ENCODE measurements around the gene EI24. TPM values are rescaled to one million over a fixed set of nuclear protein-coding genes. Genes with fewer than 3 reads are reported as not detected.

EI24 gene
- total RNA-seq, result 100 to 1,000 TPM in 1 of 3 donors, 10 to 100 TPM in 2; 88.5 to 111 (median 94.1) TPM

GRCh38 chr11:125568970-125569914 is at the start of gene EI24:
EI24 (plus strand) TSS chr11:125569477; CDS start chr11:125572528, 3,051 bp downstream.
- no peaks in the 10 kb centered on the region for H3K36me3 ChIP-seq
- no peaks in the 10 kb centered on the region for H3K27me3 ChIP-seq
- no peak for TF ChIP-seq POLR2AphosphoS5 (IDR thresholded peaks at IDR 0.05)
- TF ChIP-seq CTCF (IDR thresholded peaks at IDR 0.05), result peak; percentile 58 to 65 (median 60)
- no peak for TF ChIP-seq POLR2A (IDR thresholded peaks at IDR 0.05)
- H3K4me1 ChIP-seq, result peaks cover 0 to 3% of the 10 kb centered on the region in 2 donors
- H3K27ac ChIP-seq, result peak within 1 kb of the TSS; percentile 88 to 96
- peak; percentile 79 to 85 for DNase-seq (ENCODE audit: low spot score in 2 of 2)
- no peaks in the 10 kb centered on the region for H3K9me3 ChIP-seq
- intact Hi-C loops (cut with DNase I; ENCODE audit: low total_unique reads), result no loop called here
- H3K4me3 ChIP-seq, result peak within 1 kb of the TSS; percentile 88 to 99 (median 97)

DNA sequence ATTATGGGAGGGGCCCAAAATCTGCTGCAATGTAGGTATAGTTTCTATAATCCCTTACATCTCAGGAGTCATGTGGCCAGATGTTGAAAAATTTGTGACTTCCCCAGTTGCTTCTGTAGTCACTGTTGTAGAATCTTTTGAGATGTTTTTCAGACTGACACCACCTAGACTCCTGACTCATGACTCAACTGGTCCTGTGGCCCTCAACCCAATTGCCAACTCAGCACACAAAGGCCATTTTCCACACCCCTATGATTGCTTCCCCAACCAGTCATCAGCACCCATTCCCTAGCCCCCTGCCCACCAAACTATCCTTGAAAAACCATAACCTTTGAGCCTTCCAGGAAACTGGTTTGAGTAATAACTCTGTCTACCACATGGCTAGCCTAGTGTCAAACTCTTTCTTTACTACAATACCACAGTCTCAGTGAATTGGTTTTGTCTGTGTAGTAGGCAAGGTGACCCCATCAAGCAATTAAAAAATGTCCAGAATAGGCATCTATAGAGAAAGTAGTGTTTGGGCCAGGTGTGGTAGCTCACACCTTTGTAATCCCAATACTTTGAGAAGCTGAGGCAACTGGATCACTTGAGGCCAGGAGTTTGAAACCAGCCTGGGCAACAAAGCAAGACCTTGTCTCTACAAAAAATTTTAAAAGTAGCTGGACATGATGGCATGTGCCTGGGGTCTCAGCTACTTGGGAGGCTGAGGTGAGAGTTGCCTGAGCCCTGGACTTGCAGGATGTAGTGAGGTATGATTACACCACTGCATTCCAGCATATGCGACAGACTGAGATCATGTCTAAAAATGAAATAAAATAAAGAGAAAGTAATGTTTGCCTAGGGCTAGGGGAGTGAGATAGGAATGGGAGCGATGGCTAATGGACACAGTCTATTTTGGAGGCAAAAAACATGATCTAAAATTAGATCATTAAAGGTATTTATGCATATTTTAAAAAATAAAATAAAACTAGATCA is 49.1 kb upstream of the EI24 start:
- intact Hi-C loops (cut with DNase I; ENCODE audit: low total_unique reads), result no loop called here
- no peaks in the 10 kb centered on the region for H3K9me3 ChIP-seq
- H3K4me3 ChIP-seq, result no peak overlapping the region
- TF ChIP-seq POLR2A (IDR thresholded peaks at IDR 0.05), result no peak
- no peak for TF ChIP-seq POLR2AphosphoS5 (IDR thresholded peaks at IDR 0.05)
- TF ChIP-seq CTCF (IDR thresholded peaks at IDR 0.05), result no peak
- no peaks in the 10 kb centered on the region for H3K36me3 ChIP-seq
- no peak for DNase-seq (ENCODE audit: low spot score in 2 of 2)
- no peaks in the 10 kb centered on the region for H3K4me1 ChIP-seq
- no peak overlapping the region for H3K27ac ChIP-seq
- H3K27me3 ChIP-seq, result no peaks in the 10 kb centered on the region

GRCh38 chr11:125525303-125525702 is 44.0 kb upstream of the EI24 start:
- DNase-seq (ENCODE audit: low spot score in 2 of 2), result no peak
- H3K9me3 ChIP-seq, result no peaks in the 10 kb centered on the region
- H3K36me3 ChIP-seq, result no peaks in the 10 kb centered on the region
- TF ChIP-seq CTCF (IDR thresholded peaks at IDR 0.05) (no peak), POLR2AphosphoS5 (IDR thresholded peaks at IDR 0.05) (no peak), POLR2A (IDR thresholded peaks at IDR 0.05) (no peak)
- H3K4me1 ChIP-seq, result no peaks in the 10 kb centered on the region
- no peak overlapping the region for H3K27ac ChIP-seq
- intact Hi-C loops (cut with DNase I; ENCODE audit: low total_unique reads), result no loop called here
- H3K4me3 ChIP-seq, result no peak overlapping the region
- H3K27me3 ChIP-seq, result no peaks in the 10 kb centered on the region

GRCh38 chr11:125532668-125533067 is 36.6 kb upstream of the EI24 start:
- Histone ChIP-seq H3K36me3 (no peaks in the 10 kb centered on the region), H3K27ac (no peak overlapping the region), H3K27me3 (no peaks in the 10 kb centered on the region), H3K4me3 (no peak overlapping the region), H3K9me3 (no peaks in the 10 kb centered on the region), H3K4me1 (no peaks in the 10 kb centered on the region)
- intact Hi-C loops (cut with DNase I; ENCODE audit: low total_unique reads), result no loop called here
- no peak for DNase-seq (ENCODE audit: low spot score in 2 of 2)
- TF ChIP-seq CTCF (IDR thresholded peaks at IDR 0.05) (no peak), POLR2AphosphoS5 (IDR thresholded peaks at IDR 0.05) (no peak), POLR2A (IDR thresholded peaks at IDR 0.05) (no peak)
